AG09319 (cell line): Measurements from ENCODE around the gene CCSER2.
A peak's percentile ranks its signal among the peaks of the same experiment; 100 is the strongest.

ENCODE experiments used
- DNase-seq: peaks from one replicate; pipeline ENCODE4 v3.0.0-alpha.2; 2010; ENCODE audit warnings: low read depth; ENCODE audit errors: extremely low read depth
- TF ChIP-seq, protein P1 (sequence below): IDR thresholded peaks from 2 replicates; pipeline ENCODE4 v1.5.1; 2011; ENCODE audit warnings: low read depth, mild to moderate bottlenecking, inconsistent platforms, low read length, moderate library complexity

Gene CCSER2

DNA sequence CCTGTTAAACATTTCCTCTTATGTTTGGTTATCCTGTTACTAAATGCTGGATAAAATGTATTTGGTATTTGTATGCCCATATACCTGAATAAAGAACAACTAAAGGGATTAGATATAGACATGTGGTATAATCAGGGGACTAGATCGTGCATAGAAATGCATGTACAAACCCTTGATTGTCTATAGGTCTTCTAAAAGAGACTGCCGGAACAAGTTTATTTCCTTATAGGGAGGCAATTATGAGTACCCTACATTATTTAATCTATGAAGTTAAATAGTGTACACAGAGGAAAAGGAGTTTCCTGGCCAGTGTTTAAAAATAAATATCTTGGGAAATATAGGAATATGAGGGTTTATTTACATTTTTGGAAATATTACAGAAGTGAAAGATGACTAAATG lies 44.6 kb downstream of the CCSER2 start:
- DNase-seq, result no peak
- TF ChIP-seq, protein P1, sequence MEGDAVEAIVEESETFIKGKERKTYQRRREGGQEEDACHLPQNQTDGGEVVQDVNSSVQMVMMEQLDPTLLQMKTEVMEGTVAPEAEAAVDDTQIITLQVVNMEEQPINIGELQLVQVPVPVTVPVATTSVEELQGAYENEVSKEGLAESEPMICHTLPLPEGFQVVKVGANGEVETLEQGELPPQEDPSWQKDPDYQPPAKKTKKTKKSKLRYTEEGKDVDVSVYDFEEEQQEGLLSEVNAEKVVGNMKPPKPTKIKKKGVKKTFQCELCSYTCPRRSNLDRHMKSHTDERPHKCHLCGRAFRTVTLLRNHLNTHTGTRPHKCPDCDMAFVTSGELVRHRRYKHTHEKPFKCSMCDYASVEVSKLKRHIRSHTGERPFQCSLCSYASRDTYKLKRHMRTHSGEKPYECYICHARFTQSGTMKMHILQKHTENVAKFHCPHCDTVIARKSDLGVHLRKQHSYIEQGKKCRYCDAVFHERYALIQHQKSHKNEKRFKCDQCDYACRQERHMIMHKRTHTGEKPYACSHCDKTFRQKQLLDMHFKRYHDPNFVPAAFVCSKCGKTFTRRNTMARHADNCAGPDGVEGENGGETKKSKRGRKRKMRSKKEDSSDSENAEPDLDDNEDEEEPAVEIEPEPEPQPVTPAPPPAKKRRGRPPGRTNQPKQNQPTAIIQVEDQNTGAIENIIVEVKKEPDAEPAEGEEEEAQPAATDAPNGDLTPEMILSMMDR, result no peak

DNA sequence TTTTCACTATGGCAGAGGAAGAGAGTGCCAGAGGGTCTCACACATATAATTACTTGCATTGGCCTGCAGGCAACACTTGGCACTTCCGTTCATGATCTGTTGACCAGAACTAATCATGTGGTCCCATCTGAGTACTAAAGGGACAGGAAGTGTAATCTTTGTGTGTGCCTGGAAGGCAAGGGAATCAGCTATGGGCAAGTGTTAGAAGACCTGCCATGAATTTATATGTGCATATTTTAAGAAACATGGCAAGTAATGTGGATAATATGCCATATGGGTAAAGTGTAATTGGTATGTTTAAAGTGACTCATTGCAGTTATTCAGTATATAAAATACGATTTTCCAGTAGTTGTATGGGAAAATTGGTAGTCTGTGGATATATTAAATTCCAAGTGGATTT lies 46.1 kb downstream of the CCSER2 start:
- DNase-seq, result no peak
- TF ChIP-seq, protein P1, result no peak

DNA sequence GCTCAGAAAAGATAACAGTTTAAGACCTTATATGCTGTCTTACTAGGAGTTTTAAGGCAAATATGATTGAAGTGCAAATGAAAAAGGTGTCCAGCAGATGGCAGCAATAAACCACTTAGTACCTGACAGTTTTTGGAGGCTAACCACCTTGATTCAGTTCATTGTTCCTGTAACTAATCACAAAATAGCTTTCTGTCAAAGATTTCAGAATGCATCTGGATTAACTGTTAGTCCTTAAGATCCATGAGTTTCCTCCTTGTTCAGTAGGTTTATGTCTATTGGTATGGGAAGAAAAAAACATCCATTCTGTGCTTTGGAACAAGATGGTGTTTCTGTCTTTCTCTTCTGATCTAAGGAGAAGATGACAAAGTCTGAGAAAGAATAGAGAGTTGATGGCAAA lies 46.6 kb downstream of the CCSER2 start:
- DNase-seq, result peak; percentile 16
- TF ChIP-seq, protein P1, result peak; percentile 63

DNA sequence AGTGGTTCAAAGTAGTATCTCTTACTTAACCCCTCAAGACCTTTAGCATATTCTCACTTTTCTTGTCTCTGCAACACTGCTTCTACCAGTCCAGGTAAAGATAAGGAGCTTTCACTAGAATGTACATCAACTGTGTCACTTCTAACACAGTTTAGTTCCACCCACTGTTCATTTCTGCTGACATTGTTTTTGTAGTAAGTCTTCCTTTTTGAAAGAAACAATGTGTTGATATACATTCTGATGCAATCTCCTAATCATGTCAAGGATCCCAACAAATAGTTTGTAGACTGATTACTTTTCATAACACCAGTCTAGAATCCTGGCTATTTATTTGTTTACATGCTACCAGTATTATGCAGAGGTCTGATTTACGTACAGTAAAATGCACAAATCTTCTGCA lies 47.5 kb downstream of the CCSER2 start:
- no peak for DNase-seq
- TF ChIP-seq, protein P1, result no peak

DNA sequence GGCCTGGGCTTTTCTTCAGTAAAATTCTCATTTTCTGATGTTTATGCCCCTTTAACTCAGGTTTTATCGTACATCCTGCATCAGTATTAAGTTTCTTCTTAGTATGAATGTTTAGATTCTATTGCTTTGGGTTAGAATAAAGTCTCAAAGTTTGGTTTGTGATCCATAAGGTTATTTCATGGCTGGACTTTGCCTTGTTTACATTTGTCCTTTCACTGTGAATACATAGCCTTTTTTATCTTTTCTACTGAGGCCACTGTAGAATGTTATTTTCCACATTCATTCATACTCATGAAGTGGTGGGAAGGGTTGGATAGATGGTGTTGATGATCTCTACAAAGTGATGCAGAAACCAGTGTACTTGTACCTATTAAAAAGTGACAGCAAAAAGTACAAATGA lies 59.8 kb downstream of the CCSER2 start:
- DNase-seq, result no peak

DNA sequence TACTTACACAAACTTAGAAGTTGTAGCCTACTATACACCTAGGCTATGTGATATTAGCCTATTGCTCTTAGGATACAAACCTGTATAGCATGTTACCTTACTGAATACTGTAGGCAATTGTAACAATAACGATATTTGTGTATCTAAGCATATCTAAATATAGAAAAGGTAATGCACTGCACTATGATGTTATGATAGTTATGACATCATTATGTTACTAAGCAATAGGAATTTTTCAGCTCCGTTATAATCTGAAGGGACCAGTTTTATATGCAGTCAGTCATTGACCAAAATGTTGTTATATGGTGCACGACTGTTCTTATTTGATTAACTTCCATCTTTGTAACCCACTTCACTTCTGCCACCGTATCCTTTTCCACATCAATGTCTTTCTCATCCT lies 62.0 kb downstream of the CCSER2 start:
- no peak for DNase-seq
- TF ChIP-seq, protein P1, result no peak

More for the DNA sequence above, 59.8 kb downstream of the CCSER2 start:
- TF ChIP-seq, protein P1, result no peak

DNA sequence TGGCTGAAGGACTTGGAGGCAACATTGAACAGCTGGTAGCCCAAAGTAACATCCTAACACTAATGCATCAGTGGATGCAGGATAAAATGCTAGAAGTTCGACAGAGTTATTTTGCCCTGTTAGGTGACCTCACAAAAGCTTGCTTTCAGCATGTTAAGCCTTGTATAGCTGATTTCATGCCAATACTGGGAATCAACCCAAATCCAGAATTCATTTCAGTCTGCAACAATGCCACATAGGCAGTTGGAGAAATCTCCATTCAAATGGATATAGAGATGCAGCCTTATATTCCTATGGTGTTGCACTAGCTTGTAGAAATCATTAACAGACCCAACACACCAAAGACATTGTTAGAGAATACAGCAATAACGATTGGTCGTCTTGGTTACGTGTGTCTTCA lies 62.9 kb downstream of the CCSER2 start:
- TF ChIP-seq, protein P1, result no peak
- DNase-seq, result no peak
